HG02588 (cell line): Measurements from ENCODE around the gene SFMBT2.
"Not testable (repeated sequence)": the region's sequence is repeated elsewhere in the genome, so short reads cannot be mapped to it uniquely, and the experiment has no call there.

ENCODE experiments used
- ATAC-seq: cut with Tn5 transposase; IDR thresholded peaks from one replicate; pipeline ENCODE4 v1.9.1; 2021; ENCODE audit warnings: mild to moderate bottlenecking, moderate library complexity; ENCODE audit not compliant: unreplicated experiment

The SFMBT2 gene

GRCh38 chr10:7302392-7302906 is 108.4 kb downstream of the SFMBT2 start:
- no peak for ATAC-seq

GRCh38 chr10:7301006-7301778 is 109.6 kb downstream of the SFMBT2 start:
- no peak for ATAC-seq

DNA sequence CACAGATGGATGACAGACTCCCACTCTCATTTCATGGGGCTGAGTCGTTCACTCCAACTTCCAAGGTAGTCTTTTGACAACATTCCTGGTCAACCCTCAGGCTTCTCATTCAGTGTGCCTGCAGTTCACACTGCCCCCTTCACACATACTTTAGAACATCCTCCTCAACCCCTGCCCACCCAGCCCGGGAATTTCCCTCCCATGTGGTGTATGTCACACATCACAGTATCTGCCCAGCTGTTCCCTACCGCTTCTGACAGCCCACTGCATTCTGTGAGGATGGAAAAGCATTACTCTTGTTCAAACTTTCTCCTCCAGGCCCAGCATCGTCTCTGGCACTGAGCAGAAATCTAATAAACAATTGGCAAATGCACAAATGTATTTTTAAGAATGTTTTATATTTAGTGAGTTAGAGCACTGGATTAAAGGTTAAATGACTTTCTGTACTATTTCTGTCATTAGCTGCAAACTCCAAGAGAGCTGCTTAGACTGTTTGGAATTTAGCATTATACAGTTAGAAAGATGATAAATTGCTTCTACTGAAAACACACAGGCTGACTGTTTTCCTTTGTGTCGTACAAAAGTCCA is 110.4 kb downstream of the SFMBT2 start:
- no peak for ATAC-seq

DNA sequence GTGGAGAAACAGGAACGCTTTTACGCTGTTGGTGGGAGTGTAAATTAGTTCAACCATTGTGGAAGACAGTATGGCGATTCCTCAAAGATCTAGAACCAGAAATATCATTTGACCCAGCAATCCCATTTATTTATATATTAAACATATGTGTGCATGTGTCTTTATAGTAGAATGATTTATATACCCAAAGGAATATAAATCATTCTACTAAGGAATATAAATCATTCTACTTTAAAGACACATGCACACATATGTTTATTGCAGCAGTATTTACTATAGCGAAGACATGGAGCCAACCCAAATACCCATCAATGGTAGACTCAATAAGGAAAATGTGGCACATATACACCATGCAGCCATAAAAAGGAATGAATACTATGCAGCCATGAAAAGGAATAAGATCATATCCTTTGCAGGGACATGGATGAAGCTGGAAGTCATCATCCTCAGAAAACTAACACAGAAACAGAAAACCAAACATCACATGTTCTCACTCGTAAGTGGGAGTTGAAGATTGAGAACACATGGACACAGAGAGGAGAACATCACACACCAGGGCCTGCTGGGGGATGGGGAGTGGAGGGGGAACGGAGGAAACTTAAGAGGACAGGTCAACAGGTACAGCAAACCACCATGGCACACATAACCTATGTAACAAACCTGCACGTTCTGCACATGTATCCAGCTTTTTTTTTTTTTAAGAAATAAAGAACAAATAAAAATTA is 111.1 kb downstream of the SFMBT2 start:
- not testable (repeated sequence) for ATAC-seq

DNA sequence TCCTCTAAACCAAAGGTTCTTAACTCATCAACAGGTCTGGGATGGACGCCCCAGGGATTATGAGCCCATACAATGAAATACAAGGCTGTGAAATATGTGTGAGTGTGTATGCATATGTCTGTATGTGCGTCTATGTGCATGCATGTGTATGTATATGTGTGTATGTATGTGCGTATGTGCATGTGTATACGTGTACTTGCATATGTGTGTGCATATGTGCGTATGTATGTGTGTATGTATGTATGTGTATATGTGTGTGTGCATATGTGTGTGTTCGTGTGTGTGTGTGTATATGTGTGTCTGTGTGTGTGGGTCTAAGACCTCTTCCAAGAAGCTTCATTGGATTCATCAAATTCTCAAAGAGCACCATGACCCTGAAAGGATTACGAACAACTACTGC is 112.3 kb downstream of the SFMBT2 start:
- no peak for ATAC-seq

DNA sequence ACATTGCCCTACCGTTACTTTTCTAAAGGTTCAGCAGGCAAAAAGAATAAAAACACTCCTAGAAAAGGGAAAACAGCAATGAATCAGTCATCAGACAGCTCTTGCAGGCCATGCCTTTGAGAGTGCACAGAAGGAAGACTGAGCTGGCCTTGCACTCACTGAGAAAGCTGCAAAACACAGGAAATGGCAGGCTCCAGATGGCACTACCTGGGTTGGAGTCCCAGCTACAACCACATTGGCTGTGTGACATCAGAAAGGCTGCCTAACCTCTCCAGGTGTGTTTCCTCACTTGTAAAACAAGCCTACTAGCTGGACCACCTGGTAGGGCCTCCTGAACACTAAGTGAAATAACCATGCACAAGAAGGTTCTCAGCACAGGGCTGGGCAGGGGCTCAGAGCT is 113.7 kb downstream of the SFMBT2 start:
- no peak for ATAC-seq

- no peak for ATAC-seq
These were observed 114.2 kb downstream of the SFMBT2 start for GRCh38 chr10:7296648-7297047.

- ATAC-seq = no peak
These were observed 114.8 kb downstream of the SFMBT2 start for GRCh38 chr10:7296076-7296475.

- ATAC-seq = no peak
These were observed 117.4 kb downstream of the SFMBT2 start for GRCh38 chr10:7293378-7293920.

DNA sequence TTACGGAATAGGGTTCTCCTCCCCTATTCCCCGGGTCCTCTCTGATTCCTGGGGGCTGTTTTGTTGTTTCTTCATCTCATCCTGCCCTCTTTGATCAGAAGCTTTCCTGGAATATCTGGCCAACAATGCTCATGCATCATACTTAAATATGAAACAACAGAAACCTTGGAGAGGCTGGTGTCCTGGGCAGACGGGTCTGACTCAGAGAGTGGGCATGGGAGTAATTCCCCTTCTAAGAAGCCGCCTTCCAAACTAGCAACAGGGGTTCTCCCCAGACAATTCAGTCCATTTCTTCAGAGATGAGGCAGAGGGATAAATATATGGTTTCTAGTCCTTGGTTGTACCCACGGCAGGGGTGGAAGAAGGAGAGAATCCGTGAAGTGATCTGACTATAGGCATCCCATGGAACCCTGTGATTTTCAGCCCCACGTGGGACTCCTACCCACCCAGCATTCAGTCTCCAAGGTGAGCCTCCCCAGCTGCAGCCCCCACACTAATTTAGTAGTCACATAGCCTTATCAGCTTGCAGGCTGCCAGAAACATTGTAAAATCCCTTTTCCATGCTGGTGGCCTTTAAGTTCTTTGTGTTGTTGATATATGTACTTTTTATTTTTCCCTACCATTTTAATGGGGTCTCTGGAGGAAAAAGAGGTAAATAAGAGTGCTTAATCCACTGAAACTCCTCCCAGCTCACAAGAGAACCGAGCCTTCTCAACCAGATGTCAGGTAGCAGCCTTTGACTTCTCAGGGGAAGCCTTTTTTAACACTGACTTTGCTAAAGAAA is 119.2 kb downstream of the SFMBT2 start:
- no peak for ATAC-seq

DNA sequence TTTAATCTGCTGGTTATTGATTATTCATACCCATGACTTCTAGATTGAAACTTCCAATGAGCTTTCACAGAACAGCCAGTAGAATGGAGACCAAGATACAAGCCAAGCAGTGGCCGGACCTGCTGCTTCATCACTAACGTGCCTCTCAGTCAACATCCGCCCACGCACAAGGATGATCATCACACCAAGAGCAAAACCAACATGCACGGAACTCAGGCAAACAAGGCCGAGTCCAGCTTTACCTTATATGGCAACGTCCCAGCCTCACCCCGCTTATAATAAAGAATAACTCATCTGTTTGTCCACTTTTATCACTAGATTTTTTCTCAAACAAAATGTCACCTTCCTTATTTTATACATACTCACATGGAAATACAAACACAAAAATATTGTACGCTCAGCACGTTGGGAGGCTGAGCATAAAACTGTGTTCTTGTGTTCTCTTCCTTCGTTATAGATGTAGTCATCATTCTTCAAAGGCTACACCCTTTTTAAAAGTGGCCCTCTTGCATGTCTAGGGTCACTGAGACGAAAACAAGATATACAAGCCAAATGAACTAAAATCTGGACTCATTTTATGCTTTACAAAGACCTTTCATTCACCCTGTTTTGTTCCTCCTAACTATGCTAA is 122.7 kb downstream of the SFMBT2 start:
- no peak for ATAC-seq

GRCh38 chr10:7287377-7287776 is 123.5 kb downstream of the SFMBT2 start:
- ATAC-seq = no peak

- ATAC-seq = no peak
These were observed 125.1 kb downstream of the SFMBT2 start for GRCh38 chr10:7285522-7286322.

GRCh38 chr10:7283246-7283645 is 127.6 kb downstream of the SFMBT2 start:
- ATAC-seq = no peak

GRCh38 chr10:7282457-7282856 is 128.4 kb downstream of the SFMBT2 start:
- no peak for ATAC-seq

DNA sequence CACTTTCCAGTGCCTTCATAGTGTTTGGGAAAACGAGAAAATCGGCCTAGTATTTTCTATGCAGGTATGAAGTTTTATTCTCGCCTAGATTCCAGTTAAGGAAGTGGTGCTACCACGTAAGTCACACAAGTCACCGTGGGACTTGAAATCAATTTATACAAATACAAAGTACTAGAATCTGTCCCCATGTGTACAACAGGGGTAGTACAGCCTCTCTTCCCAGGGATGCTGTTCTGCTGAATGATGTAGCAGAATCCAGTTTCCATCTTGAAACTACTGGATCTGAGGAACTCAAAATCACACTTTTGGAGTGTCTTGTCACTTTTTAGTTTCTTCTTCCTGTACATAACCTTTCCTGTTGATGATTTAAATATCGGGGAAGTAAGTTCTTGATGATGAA is 129.4 kb downstream of the SFMBT2 start:
- ATAC-seq = no peak

DNA sequence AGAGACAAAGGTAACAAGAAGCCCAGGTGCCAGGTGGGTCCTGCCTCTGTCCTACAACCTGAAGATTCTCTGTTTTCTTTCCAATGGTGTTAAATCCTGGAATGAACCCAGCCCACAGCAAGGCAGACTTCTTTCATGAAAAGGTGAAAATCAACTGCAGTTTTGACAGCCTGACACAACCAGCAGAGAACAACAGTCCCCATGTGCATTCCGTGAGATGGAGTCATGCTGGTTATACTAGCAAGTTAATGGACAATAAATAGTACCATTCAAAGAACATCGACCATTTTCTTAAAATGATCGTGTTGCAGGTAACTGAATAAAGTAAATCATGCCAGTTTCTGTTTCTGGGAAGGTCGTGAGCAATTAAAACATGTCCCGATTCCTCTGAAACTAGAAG is 131.5 kb downstream of the SFMBT2 start:
- no peak for ATAC-seq

DNA sequence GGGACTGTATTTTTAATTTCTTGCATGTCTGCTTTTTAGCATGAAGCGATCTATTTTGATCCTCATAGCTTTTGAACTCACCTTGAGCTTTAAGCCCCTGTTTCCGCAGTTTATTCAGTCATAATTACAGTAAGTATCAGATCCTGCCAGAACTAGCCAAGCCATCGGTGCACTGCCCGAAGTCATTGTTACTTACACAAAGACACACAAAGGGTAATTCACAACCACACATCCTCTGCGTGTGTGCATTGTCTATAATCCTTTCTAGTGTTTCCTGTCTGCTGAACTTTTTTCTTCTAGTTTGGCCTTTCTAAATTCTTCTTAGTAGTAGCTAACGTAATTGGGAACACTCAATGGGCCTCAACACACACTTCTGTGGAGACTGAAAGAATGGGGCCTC is 133.0 kb downstream of the SFMBT2 start:
- no peak for ATAC-seq

- no peak for ATAC-seq
These were observed 133.4 kb downstream of the SFMBT2 start for GRCh38 chr10:7277432-7277831.
